Mucosa of descending colon (tissue), 3 donors: ENCODE measurements around the gene NR2F6. TPM values are rescaled to one million over a fixed set of nuclear protein-coding genes. Genes with fewer than 3 reads are reported as not detected.

ENCODE experiments used
- ATAC-seq: fragments of 200-7000 bp; cut with Tn5 transposase; one replicate; pipeline ENCODE4 v1.9.1; 2020; ENCODE audit warnings: mild to moderate bottlenecking, moderate library complexity
- DNase-seq, 3 donors: peaks; one replicate each; pipeline ENCODE4 v3.0.0-alpha.2; 2020
- H3K36me3 ChIP-seq: fragments of 200-600 bp; one replicate; pipeline ENCODE4 v1.8.0; 2021; ENCODE audit warnings: low read depth, mild to moderate bottlenecking
- H3K4me1 ChIP-seq: fragments of 200-600 bp; one replicate; pipeline ENCODE4 v1.8.0; 2021; ENCODE audit warnings: low read depth, mild to moderate bottlenecking
- H3K4me3 ChIP-seq: fragments of 200-600 bp; one replicate; pipeline ENCODE4 v1.8.0; 2021; ENCODE audit warnings: mild to moderate bottlenecking
- H3K9me3 ChIP-seq: fragments of 200-600 bp; one replicate; pipeline ENCODE4 v1.8.0; 2021; ENCODE audit warnings: mild to moderate bottlenecking
- CTCF ChIP-seq: fragments of 200-600 bp; IDR thresholded peaks from one replicate; pipeline ENCODE4 v1.8.0; 2022; ENCODE audit warnings: antibody characterized with exemption, mild to moderate bottlenecking
- intact Hi-C, 2 donors: fragments of 100-400 bp; cut with DNase I in 1 of 2; cut with micrococcal nuclease in 1 of 2; formaldehyde crosslinking; loops; one replicate each; pipeline versions ENCODE4 v1.11.0 to v1.11.1; 2022; cut with DNase I, micrococcal nuclease
- long read RNA-seq, 2 donors: library from polyadenylated mRNA; unstranded; transcript quantifications; one replicate each; pipeline ENCODE4 v2.0.0, GENCODE V29; 2019 to 2021
- total RNA-seq, 3 donors: library from RNA; stranded (reverse); fragmentation: NEBNext Ultra II Directional in 2 of 3; extraction: Animal tissue kit (Norgen Biotek cat#: 25700) in 2 of 3; gene quantifications; one replicate each; pipeline versions ENCODE4 v1.2.1 to v1.2.4, GENCODE V29; 2021 to 2023
- donor health status: DM: no; HTN: no; CAD: no; lungs with moderate emphysema.
- donor health status: DM: no; HTN: no; CAD: no.
- donor health status: DM: no; HTN: yes; CAD: no.

NR2F6 gene
- total RNA-seq: 100 to 1,000 TPM; 103 to 157 (median 140) TPM
- long read RNA-seq, donor 1, transcript NR2F6-201 (4 exons, 2,404 nt): major isoform, 529 of 559 reads
- long read RNA-seq, donor 1, partial matches to known transcripts: 23 of 559 reads
- long read RNA-seq, donor 1, other reads (novel, unspliced or antisense): 7 of 559 reads
- long read RNA-seq, donor 2, partial matches to known transcripts: 8 of 11 reads
- long read RNA-seq, donor 2, other reads (novel, unspliced or antisense): 2 of 11 reads

- Histone ChIP-seq H3K4me3 (peak within 1 kb of the TSS; percentile 81), H3K4me1 (peaks cover 58% of the 10 kb centered on the region), H3K36me3 (no peaks in the 10 kb centered on the region), H3K9me3 (no peaks in the 10 kb centered on the region)
- TF ChIP-seq CTCF: no peak
- intact Hi-C loops: no loop called here
- ATAC-seq: no peak
- DNase-seq: no peak
Observed at GRCh38 chr19:17245535-17245984, at the start of gene NR2F6. NR2F6 (minus strand) TSS chr19:17245919; CDS start chr19:17245220, 699 bp downstream.

- no peak for TF ChIP-seq CTCF
- H3K36me3 ChIP-seq: no peaks in the 10 kb centered on the region
- intact Hi-C loops: loop anchor here in 1 of 2 donors (10.0 kb wide), 1 partner anchor 101 kb away; the partner anchor contains the start of gene CCDC194
- H3K4me1 ChIP-seq: peaks cover 11% of the 10 kb centered on the region
- no peak overlapping the region for H3K4me3 ChIP-seq
- DNase-seq (peak; percentile 62 to 73 (median 72)), ATAC-seq (peak; percentile 35)
- no peaks in the 10 kb centered on the region for H3K9me3 ChIP-seq
Observed at GRCh38 chr19:17294051-17294891, 48.6 kb upstream of the NR2F6 start.

- Histone ChIP-seq H3K9me3 (no peaks in the 10 kb centered on the region), H3K4me3 (no peak overlapping the region), H3K4me1 (peaks cover 11% of the 10 kb centered on the region), H3K36me3 (no peaks in the 10 kb centered on the region)
- intact Hi-C loops: loop anchor here in 1 of 2 donors (10.0 kb wide), 1 partner anchor 101 kb away; the partner anchor contains the start of gene CCDC194
- DNase-seq (no peak), ATAC-seq (no peak)
- no peak for TF ChIP-seq CTCF
Observed at GRCh38 chr19:17293605-17294004, 47.9 kb upstream of the NR2F6 start.

- Histone ChIP-seq H3K4me3 (peak overlapping the region; percentile 32), H3K4me1 (peaks cover 11% of the 10 kb centered on the region), H3K9me3 (no peaks in the 10 kb centered on the region), H3K36me3 (no peaks in the 10 kb centered on the region)
- peak; percentile 96 for ATAC-seq
- intact Hi-C loops: loop anchor here in 1 of 2 donors (10.0 kb wide), 1 partner anchor 102 kb away; the partner anchor contains the start of gene CCDC194
- peak; percentile 81 to 90 (median 85) for DNase-seq
- TF ChIP-seq CTCF: peak; percentile 62
Observed at GRCh38 chr19:17292301-17293074, 46.8 kb upstream of the NR2F6 start.

- Histone ChIP-seq H3K4me3 (no peak overlapping the region), H3K36me3 (no peaks in the 10 kb centered on the region), H3K9me3 (no peaks in the 10 kb centered on the region), H3K4me1 (peaks cover 11% of the 10 kb centered on the region)
- intact Hi-C loops: no loop called here
- DNase-seq: peak in 2 of 3 donors; percentile 76
- no peak for ATAC-seq
- TF ChIP-seq CTCF: no peak
Observed at GRCh38 chr19:17289489-17289888, 43.8 kb upstream of the NR2F6 start.
